ENCODE measurements around the gene TMEM132D. TPM values are rescaled to one million over a fixed set of nuclear protein-coding genes. Genes with fewer than 3 reads are reported as not detected.
A peak's percentile ranks its signal among the peaks of the same experiment; 100 is the strongest.
"Not testable (repeated sequence)": the region's sequence is repeated elsewhere in the genome, so short reads cannot be mapped to it uniquely, and the experiment has no call there.

Gene TMEM132D
- total RNA-seq, 1 donor from 2014 or later: 0.20 TPM

DNA sequence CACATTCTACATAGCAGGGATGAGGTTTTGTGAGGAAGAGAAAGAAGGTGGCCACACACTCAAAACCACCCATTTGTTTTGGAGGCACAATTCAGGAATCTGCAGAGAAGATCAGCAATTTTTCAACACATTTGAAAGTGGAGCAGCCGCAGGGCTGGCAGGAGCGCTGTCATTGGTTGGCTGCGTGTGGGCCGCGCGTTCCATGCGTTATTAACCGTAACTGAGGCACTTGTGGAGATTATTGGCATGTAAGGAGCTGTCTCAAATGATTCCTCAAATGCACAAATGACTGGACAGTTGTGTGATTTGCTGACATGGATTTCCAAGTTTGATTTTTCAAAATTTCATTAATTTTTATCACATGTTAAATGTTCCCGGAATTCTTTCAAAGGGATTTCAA is 318.5 kb downstream of the TMEM132D start:
- DNase-seq: no peak

- DNase-seq: no peak
Observed at GRCh38 chr12:129579879-129580278, 323.9 kb downstream of the TMEM132D start.

GRCh38 chr12:129571901-129572494 is 331.8 kb downstream of the TMEM132D start:
- no peak for DNase-seq

- DNase-seq: no peak
Observed at GRCh38 chr12:129570796-129571400, 332.9 kb downstream of the TMEM132D start.

- DNase-seq: no peak
Observed at GRCh38 chr12:129566800-129567199, 337.0 kb downstream of the TMEM132D start.

- DNase-seq: no peak
Observed at GRCh38 chr12:129564768-129565167, 339.1 kb downstream of the TMEM132D start.

GRCh38 chr12:129563266-129563665 is 340.6 kb downstream of the TMEM132D start:
- no peak for DNase-seq

DNA sequence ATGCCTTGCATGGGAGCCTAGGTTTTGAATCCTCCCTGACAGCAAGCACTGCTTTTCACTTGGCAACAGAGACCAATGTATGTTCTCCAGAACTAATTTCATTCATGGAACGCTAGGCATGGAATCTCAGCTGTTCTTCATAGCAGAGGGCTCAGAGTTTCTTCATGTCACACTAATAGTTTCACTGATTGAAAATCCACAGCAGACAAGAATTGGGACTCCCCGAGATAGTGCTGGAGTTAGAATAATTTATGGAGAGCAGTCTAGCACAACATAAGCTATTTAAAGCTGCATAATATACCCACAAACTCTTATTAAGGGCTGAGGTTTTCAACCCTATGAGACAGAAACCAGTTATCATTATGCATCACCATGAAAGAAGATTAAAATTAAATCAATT is 342.5 kb downstream of the TMEM132D start:
- peak; percentile 7 for DNase-seq

GRCh38 chr12:129559776-129560175 is 344.0 kb downstream of the TMEM132D start:
- DNase-seq: peak; percentile 4

DNA sequence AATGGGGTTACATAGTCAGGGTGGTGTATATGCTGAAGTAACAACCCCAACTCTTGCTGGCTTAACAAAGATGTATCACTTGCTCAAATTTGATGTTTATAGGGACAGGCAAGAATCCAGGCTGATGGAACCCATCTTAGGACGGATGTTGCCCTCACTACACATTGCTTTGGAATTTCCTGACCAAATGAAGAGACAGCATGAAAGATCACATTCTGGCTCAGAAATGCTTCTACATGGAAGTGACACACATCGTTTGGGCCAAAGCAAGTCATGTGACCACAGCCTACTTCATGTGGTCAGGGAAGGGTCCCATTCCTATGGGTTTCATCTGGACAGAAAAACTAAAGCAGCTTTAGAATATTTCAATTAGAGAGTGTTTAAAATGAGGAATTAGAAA is 345.8 kb downstream of the TMEM132D start:
- DNase-seq: no peak

- no peak for DNase-seq
Observed at GRCh38 chr12:129556082-129556481, 347.7 kb downstream of the TMEM132D start.

GRCh38 chr12:129552996-129553750 is 350.7 kb downstream of the TMEM132D start:
- no peak for DNase-seq

DNA sequence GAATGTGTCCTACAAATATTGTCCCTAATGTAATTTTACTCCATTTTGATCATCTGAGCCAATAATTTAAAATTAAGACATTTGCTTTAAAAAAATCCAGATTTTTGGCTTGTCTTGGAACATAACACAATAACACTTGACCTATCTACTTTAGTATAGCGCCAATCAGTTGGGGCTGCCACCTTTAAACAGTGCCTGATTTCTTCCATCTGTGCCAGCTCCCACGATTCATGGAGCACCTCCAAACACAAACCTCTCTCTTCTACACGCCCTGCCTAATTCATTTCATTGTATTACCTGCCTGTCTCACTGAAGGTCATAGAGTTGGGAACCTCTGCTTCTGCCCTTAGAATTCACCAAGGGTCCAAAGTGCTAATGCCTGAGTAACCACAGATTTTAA is 352.4 kb downstream of the TMEM132D start:
- no peak for DNase-seq

DNA sequence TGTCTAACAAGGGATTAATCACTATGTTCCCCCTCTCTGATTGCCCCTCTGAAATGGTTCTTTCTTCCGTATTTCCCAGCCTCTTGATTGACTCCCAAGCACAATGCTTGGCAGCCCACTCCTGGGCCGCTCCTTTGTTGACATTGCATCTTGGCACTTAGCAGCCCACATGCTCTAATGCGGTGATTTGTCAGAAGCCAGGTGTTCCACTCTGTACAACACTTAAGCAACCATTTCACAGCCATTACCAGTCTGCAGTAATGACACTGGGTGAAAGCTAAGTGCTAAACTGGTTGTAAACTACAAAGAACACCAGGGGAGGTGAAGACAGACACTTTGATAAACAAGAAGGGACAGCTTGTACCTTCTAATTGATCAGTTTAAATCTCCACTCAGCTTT is 353.5 kb downstream of the TMEM132D start:
- no peak for DNase-seq

DNA sequence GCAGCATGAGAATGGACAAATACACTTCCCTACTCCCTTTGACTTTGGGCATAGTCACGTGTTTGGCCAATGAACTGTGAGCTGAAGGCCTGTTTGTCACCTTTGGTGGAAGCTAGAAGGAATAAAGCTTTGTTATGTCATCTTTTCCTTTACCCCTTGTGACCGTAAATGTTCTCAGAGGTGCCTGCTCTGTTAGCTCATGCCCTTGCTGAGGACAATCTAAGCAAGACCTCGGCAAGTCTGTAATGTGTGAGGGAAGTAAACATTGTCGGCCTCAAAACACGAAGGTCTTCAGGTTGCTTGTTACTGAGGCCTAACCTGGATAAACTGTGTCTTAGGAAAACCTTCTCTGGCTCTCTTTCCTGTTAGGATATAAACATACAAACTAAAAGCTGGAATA is 354.2 kb downstream of the TMEM132D start:
- DNase-seq: no peak

DNA sequence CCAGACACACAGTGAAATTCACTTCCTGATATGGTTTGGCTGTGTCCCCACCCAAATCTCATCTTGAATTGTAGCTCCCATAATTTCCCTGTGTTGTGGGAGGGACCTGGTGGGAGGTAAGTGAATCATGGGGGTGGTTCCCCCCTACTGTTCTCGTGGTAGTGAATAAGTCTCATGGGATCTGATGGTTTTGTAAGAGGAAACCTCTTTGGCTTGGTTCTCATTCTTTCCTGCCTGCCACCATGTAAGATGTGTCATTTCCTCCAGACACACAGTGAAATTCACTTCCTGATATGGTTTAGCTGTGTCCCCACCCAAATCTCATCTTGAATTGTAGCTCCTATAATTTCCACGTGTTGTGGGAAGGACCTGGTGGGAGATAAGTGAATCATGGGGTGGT is 354.8 kb downstream of the TMEM132D start:
- DNase-seq: not testable (repeated sequence)

GRCh38 chr12:129544716-129545115 is 359.1 kb downstream of the TMEM132D start:
- no peak for DNase-seq

GRCh38 chr12:129540954-129541353 is 362.9 kb downstream of the TMEM132D start:
- no peak for DNase-seq

DNA sequence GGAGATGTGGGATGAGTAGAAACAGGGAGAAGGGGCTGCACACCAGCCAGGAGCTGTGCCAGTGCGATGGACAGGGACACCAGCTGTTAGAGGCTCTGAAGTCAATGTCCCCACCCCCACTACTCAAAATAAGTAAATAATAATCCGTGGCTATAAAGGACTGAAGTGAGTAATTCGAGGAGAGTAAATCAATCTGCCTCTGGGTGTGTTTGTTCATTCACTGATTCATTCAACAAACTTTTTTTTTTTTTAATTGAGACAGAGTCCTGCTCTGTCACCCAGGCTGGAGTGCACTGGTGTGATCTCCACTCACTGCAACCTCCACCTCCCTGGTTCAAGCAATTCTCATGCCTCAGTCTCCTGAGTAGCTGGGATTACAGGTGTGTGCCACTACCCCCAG is 363.6 kb downstream of the TMEM132D start:
- no peak for DNase-seq

DNA sequence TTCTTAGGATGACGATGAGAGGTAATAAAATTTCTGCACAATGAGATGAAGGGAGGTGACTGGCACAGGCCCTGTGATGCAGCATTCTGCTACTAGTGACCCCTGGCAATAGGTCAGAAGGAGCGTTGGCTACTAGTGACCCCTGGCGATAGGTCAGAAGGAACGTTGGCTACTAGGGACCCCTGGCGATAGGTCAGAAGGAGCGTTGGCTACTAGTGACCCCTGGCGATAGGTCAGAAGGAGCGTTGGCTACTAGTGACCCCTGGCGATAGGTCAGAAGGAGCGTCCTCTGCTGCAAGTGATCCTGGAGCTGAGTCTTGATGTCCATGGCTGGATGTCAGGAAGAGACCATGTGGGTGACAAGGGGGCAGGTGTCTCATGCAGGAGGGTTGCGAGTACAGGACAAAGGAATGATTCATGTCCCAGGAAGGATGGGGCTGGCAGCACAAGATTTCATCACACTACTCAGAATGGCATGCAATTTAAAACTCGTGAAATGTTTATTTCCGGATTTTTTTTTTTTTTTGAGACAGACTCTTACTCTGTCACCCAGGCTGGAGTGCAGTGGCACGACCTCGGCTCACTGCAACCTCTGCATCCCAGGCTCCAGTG is 365.0 kb downstream of the TMEM132D start:
- DNase-seq: not testable (repeated sequence)

GRCh38 chr12:129538137-129538536 is 365.7 kb downstream of the TMEM132D start:
- no peak for DNase-seq

- no peak for DNase-seq
Observed at GRCh38 chr12:129534966-129535750, 368.7 kb downstream of the TMEM132D start.

All from skin of body (tissue), 2 donors.